SU-DHL-6 (cell line): ENCODE results near the gene CHST10.

Experiments used
- CTCF ChIP-seq: fragments of 200-600 bp; sonication (generic); IDR thresholded peaks from one replicate; pipeline ENCODE4 v1.5.1; 2017; ENCODE audit warnings: antibody characterized with exemption, mild to moderate bottlenecking, low read length, moderate library complexity; ENCODE audit not compliant: insufficient read depth, poor library complexity, severe bottlenecking
- EZH2phosphoT487 ChIP-seq: fragments of 200-600 bp; sonication (generic), shearing (Covaris generic); conservative IDR thresholded peaks from 2 replicates; pipeline ENCODE4 v1.6.1; 2018; ENCODE audit warnings: mild to moderate bottlenecking, antibody characterized with exemption, low read length, moderate library complexity, mixed read lengths

DNA sequence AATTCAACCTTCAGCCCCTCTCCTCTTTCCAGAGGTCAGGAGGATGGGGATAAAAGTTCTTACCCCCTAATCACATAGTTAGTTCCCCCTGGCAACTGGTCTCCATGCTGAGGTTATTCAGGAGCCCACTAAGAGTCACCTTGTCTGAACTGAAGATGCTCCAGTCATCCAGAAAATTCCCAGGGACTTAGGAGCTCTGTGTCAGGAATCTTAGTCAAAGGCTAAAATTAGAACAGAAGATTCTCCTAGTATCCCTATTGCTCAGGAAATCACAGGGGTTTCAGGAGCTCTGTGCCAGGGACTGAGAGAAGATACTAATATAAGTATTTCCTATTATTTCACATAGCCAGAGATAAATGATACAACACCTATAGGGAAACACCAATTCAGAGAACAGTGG lies 57.9 kb downstream of the CHST10 start:
- TF ChIP-seq CTCF (no peak), EZH2phosphoT487 (no peak)
